ENCODE results near the gene CELF2.
A peak's percentile ranks its signal among the peaks of the same experiment; 100 is the strongest.

The CELF2 gene

GRCh38 chr10:11004144-11005077 is 13.3 kb upstream of the CELF2 start:
- DNase-seq: peak; percentile 62

- DNase-seq: no peak
Measured at GRCh38 chr10:11005725-11006427, 11.8 kb upstream of the CELF2 start.

GRCh38 chr10:11006428-11006825 is 11.2 kb upstream of the CELF2 start:
- DNase-seq: no peak

GRCh38 chr10:11007476-11008020 is 10.1 kb upstream of the CELF2 start:
- DNase-seq: no peak

GRCh38 chr10:11009471-11010308 is 8.0 kb upstream of the CELF2 start:
- DNase-seq: no peak

- no peak for DNase-seq
Measured at GRCh38 chr10:11010582-11010981, 7.1 kb upstream of the CELF2 start.

GRCh38 chr10:11011436-11011835 is 6.2 kb upstream of the CELF2 start:
- no peak for DNase-seq

- no peak for DNase-seq
Measured at GRCh38 chr10:11011984-11012383, 5.7 kb upstream of the CELF2 start.

- DNase-seq: peak; percentile 83
Measured at GRCh38 chr10:11012421-11013295, 5.0 kb upstream of the CELF2 start.

GRCh38 chr10:11013836-11014235 is 3.8 kb upstream of the CELF2 start:
- DNase-seq: no peak

- DNase-seq: no peak
Measured at GRCh38 chr10:11014671-11015445, 2.8 kb upstream of the CELF2 start.

- no peak for DNase-seq
Measured at GRCh38 chr10:11015446-11015934, 2.2 kb upstream of the CELF2 start.

- DNase-seq: no peak
Measured at GRCh38 chr10:11017000-11017569, 587 bp upstream of the CELF2 start.

- DNase-seq: peak; percentile 47
Measured at GRCh38 chr10:11018432-11018841, 765 bp downstream of the CELF2 start.

- DNase-seq: no peak
Measured at GRCh38 chr10:11018855-11019631, 1.4 kb downstream of the CELF2 start.

GRCh38 chr10:11019724-11020547 is 2.3 kb downstream of the CELF2 start:
- no peak for DNase-seq

GRCh38 chr10:11020548-11020942 is 2.9 kb downstream of the CELF2 start:
- no peak for DNase-seq

GRCh38 chr10:11022213-11022612 is 4.5 kb downstream of the CELF2 start:
- no peak for DNase-seq

Measured in right hindlimb (tissue), 1 donor.